ENCODE results near the gene PTGIS.

Gene PTGIS

GRCh38 chr20:49496553-49497397, 71.2 kb downstream of the PTGIS start:
- DNase-seq (ENCODE audit: low spot score) = no peak

DNA sequence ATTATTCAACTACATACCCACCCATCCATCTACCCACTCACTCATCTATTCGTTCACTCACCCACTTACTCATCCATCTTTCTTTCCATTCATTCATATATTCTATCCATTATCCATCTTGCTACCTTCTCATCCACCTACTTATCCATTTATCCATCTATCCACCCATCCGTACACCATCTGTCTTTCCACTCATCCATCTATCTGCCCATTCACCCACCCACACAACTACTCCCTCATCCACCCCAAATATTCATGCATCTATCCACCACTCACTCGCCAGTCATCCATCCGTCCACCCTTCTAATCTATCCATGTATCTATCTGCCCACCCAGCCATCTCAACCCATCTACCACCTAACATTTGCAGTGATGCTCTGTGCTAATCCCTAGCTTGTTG, 71.9 kb downstream of the PTGIS start:
- no peak for DNase-seq (ENCODE audit: low spot score)

GRCh38 chr20:49490689-49491088, 77.2 kb downstream of the PTGIS start:
- DNase-seq (ENCODE audit: low spot score) = no peak

- DNase-seq (ENCODE audit: low spot score) = no peak
Observed at GRCh38 chr20:49489688-49490087, 78.2 kb downstream of the PTGIS start.

DNA sequence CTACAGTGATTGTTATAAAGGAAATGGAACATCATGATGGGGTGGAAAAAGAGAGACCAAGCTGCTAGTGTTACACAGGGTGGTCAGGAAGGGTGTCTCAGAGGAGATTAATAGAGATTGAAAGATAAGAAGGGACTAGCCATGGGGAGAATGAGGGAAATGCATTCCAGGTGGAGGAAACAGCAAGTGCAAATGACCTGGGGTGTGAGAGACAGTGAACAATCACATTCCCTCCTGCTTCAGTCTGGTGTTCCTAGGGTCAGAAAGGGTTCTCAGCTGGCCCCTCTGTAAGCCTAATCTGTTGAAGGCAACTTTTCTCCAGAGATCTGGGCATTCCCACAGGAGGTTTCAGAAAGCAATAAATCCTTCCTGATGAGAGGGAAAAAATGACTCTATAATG, 81.9 kb downstream of the PTGIS start:
- no peak for DNase-seq (ENCODE audit: low spot score)

GRCh38 chr20:49485563-49485962, 82.4 kb downstream of the PTGIS start:
- DNase-seq (ENCODE audit: low spot score) = no peak

DNA sequence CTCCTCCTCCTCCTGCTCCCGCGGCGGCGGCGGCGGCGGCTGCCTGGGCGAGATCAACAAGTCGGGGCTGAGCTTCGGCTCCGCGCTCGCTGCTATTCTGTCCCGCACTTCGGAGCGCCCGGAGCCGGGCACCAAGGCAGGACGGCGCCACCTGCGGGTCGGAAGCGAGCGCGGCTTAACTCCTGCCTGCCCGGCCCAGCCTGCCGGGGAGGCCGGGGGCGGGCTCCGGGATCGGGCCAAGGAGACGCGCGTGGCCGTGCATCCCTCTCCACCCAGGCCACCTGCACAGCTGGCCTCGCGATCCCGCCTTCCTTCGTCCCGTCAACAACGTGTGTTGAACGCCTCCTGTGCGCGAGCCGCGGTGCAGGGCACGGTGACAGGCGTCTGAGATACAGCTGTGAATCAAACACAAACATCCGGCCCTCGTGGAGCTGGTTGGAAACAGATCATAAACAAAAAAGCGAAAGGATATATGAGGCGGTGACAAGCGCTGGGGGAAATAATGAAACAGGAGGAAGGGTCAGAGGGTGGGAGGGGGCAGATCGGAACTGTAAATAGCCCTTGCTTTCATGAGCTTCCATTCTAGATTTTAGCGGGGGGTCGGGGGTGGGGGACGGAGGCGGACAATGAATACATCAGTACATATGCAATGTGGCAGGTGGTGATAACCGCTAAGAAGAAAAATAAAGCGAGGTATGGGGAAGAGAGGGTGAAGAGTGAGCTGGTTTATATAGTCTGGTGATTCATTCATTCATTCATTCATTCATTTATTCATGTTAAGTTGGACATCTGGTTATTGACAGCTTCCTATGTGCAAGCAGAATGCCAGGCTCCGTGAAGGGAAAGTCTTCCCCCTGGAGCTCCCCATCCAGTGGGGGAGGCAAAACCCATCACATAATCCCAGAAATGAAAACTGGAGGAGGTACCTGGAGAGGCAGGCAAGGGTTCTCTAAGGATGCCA, 83.5 kb downstream of the PTGIS start:
- peak; percentile 36 for DNase-seq (ENCODE audit: low spot score)

DNA sequence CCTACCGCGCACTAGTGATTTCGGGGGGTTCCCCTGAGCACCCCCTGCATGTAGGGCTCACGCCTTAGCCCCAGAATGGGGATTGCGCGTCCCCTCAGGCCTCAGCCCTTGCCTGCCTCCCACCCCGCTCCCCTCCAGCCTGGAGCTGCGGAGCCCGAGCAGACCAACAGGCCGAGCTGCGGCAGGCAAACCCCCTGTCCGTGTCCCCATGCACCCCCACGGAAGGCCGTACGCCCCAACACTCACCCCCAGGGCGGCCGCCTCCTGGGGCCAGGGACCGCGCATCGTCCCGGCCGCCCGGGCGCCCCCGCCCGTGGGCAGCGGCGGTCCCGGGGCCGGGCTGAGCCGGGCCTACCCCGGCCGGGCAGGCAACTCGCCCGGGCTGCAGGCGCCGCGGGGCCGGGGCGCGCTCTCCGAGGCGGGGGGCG, 84.2 kb downstream of the PTGIS start:
- DNase-seq (ENCODE audit: low spot score) = no peak

- DNase-seq (ENCODE audit: low spot score) = no peak
Observed at GRCh38 chr20:49483018-49483695, 84.8 kb downstream of the PTGIS start.

DNA sequence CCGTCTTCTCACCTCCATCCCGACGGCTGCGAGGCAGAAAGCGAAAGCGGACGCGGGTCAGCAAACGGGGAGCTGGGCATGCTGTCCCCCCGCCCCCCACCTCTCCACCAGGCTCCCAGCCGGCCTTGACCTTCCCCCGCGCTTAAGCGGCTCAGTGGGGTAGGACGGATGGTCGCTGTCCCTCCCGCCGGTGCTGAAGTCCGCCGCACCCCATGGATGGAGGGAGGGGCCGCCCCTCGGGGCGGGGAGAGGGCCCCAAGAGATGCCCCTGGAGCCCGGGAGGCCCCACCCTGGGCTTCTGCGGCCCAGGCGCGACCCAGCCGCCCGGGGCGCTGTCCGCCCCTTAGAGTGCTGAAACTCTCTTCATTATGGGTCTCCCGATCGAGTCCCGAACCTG, 85.3 kb downstream of the PTGIS start, which contains the start of gene KCNB1:
Gene KCNB1, minus strand, starts transcription at position 48 of the 397 bp plus-strand sequence. CDS start 188 bp downstream, outside the sequence.
- DNase-seq (ENCODE audit: low spot score) = peak; percentile 2

DNA sequence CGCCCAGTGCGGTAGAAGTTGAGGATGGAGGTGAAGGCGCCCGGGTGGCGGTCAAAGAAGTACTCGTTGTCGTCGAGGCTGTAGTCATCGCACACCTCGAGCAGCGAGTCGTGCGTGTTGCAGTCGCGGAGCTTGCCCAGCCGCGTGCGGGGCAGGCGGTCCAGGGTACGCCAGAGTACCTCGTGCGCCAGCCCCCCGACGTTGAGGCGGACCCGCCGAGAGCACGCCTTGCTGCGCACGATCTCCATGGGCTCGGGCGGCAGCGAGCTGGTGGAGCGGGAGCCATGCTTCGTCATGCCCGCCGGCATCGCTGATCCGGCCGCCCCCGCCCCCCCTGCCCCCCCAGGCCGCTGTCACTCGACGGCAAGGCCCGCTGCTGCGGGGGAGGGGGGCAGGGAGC, 85.8 kb downstream of the PTGIS start:
- DNase-seq (ENCODE audit: low spot score) = no peak

DNA sequence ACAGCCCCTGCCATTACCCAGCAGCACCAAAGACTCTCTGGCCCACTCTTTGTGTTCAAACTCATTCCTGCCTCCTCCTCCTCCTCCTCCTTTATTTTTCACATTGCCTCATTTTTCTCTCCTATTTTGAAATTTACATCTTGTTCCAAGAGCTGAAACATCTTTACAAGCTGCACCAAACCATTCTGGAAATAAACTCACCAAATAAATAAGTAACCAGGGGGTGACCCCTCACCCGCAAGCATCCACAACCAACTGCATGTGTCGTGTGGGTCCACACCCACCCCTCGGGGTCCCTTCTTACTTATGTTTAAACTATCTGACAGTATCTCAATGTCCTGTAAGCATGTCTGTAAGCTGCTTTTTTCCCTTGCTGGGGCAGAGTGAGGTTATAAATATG, 86.8 kb downstream of the PTGIS start:
- no peak for DNase-seq (ENCODE audit: low spot score)

GRCh38 chr20:49480236-49480635, 87.7 kb downstream of the PTGIS start:
- DNase-seq (ENCODE audit: low spot score) = no peak

- DNase-seq (ENCODE audit: low spot score) = no peak
Observed at GRCh38 chr20:49479785-49480184, 88.2 kb downstream of the PTGIS start.

GRCh38 chr20:49478754-49479689, 88.9 kb downstream of the PTGIS start:
- DNase-seq (ENCODE audit: low spot score) = no peak

- DNase-seq (ENCODE audit: low spot score) = no peak
Observed at GRCh38 chr20:49478266-49478665, 89.7 kb downstream of the PTGIS start.

GRCh38 chr20:49477200-49477599, 90.7 kb downstream of the PTGIS start:
- DNase-seq (ENCODE audit: low spot score) = no peak

- DNase-seq (ENCODE audit: low spot score) = no peak
Observed at GRCh38 chr20:49476016-49476355, 92.0 kb downstream of the PTGIS start.

DNA sequence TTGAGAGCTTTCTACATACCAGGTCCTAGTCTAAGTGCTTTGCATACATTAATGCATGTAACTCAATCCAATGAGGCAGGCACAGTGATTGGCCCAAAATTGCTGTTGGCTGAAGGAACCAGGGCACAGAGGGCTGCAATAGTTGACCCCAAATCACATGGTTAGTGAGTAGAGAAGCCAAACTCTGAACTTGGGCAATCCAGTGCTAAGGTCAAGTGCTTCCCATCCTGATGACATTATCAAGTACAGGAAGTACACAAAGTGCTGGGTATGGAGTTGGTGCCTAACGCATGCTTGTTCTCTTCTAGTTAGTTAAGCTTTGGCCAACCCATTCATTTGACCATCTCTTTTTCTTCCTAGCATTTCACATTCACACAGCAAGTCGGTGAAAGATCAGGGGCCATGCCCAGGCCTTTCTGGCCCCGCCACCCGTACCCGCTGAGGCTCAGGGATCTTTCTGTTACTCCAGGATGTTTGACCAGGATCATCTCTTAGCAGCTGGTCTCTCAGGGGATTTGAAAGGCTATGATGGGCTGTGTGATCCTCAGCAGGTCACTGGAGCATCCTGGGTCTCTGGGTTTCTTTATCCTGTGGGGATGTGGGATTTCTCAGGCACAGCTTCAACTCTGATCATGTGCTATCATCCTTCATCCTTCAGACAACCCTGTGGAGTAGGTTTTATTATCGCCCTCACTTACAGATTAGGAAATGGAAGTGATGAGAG, 92.5 kb downstream of the PTGIS start:
- DNase-seq (ENCODE audit: low spot score) = no peak

DNA sequence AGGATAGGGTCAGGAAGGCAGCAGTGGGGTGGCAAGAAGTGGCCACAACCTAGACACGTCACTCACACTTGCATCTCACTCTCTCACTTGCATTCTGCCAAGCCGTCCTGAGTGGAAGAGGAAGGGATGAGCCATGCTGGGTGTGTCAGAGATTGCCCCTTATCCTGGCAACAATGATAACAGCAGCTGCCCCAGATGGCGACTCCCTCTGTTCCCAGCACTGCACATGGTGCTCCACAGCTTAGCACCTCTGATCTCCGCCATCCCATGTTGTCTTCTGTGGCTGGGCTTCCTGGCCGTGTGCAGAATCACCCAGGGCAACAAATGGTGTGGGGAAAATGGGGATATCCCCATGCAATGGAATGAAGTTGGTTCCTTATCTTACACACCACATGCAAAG, 96.5 kb downstream of the PTGIS start:
- no peak for DNase-seq (ENCODE audit: low spot score)

DNA sequence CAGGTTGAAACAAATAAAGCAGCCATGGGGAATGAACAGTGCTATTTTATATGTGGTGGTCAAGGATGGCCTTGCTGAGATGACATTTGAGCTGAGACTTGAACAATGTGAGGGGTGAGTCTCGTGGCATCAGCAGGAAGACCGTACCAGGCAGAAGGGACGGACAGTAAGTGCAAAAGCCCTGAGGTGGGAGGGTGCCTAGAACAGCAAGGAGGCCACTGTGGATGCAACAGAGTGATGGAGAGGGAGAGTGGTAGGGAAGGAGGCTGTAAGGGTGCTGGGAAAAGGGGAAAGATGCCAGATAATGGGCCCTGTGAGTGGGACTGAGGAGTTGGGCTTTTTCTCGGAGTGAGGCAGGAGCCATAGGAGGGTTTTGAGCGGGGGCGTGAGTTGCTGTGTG, 97.0 kb downstream of the PTGIS start:
- no peak for DNase-seq (ENCODE audit: low spot score)

Measured in LoVo (cell line).